Esophagus muscularis mucosa (tissue), 4 donors: ENCODE results near the gene QKI. TPM values are rescaled to one million over a fixed set of nuclear protein-coding genes. Genes with fewer than 3 reads are reported as not detected.

Experiments
- DNase-seq: peaks from one replicate; pipeline ENCODE4 v3.0.0-alpha.2; 2017; ENCODE audit errors: extremely low spot score
- H3K27ac ChIP-seq, 4 donors: fragments of 200-600 bp; sonication (generic); replicated peaks in 1 of 4; 1 replicate in 3 of 4; 2 replicates in 1 of 4; pipeline ENCODE4 v1.5.1; 2016 to 2019; ENCODE audit warnings: mild to moderate bottlenecking in 1 of 4
- H3K27me3 ChIP-seq, 4 donors: fragments of 200-600 bp; sonication (generic); one replicate each; pipeline versions ENCODE4 v1.5.1 to v1.6.0; 2016 to 2019
- H3K36me3 ChIP-seq, 4 donors: fragments of 200-600 bp; sonication (generic); one replicate each; pipeline ENCODE4 v1.5.1; 2016 to 2019
- H3K4me1 ChIP-seq, 4 donors: fragments of 200-600 bp; sonication (generic); one replicate each; pipeline ENCODE4 v1.5.1; 2016 to 2019
- H3K4me3 ChIP-seq, 4 donors: fragments of 200-600 bp; sonication (generic); 1 replicate in 2 of 4; 2 replicates in 2 of 4; pipeline ENCODE4 v1.5.1; 2016 to 2019; ENCODE audit warnings: mild to moderate bottlenecking in 4 of 4, moderate library complexity in 1 of 4
- H3K9me3 ChIP-seq, 4 donors: fragments of 200-600 bp; sonication (generic); 1 replicate in 3 of 4; 2 replicates in 1 of 4; pipeline ENCODE4 v1.5.1; 2016 to 2019
- CTCF ChIP-seq, 3 experiments: fragments of 200-600 bp in 2 of 3; fragments of 450-650 bp in 1 of 3; sonication (generic) in 2 of 3; IDR thresholded peaks; one replicate each; pipeline ENCODE4 v1.5.1; 2017 to 2019; ENCODE audit warnings: antibody characterized with exemption in 3 of 3, mild to moderate bottlenecking in 2 of 3, moderate library complexity in 1 of 3
- EP300 ChIP-seq: sonication (generic); formaldehyde crosslinking; IDR thresholded peaks from one replicate; pipeline ENCODE4 v1.6.1; 2017; ENCODE audit warnings: antibody characterized with exemption
- POLR2A ChIP-seq: fragments of 450-650 bp; IDR thresholded peaks from one replicate; pipeline ENCODE4 v1.6.1; 2017; ENCODE audit warnings: antibody characterized with exemption, moderate library complexity, mild to moderate bottlenecking, low read depth
- POLR2AphosphoS5 ChIP-seq, 2 donors: sonication (generic); formaldehyde crosslinking; IDR thresholded peaks; one replicate each; pipeline ENCODE4 v1.6.1; 2017; ENCODE audit warnings: antibody characterized with exemption in 2 of 2
- WGBS: methylation state at CpG from one replicate; pipeline ENCODE4 v1.1.5; 2018; 5-methylcytosine and 5-hydroxymethylcytosine counted together
- intact Hi-C: fragments of 100-400 bp; cut with DNase I; formaldehyde crosslinking; loops from one replicate; pipeline ENCODE4 v1.15.1; 2023
- total RNA-seq, 4 donors: library from RNA; depleted of rRNA; stranded (reverse); fragments of >200 nt; gene quantifications; one replicate each; pipeline versions ENCODE4 v1.1.0 to v1.2.1, GENCODE V29; 2016

The QKI gene
- total RNA-seq, 4 donors from 2014 or later: 176 to 290 (median 237) TPM

- H3K4me1 ChIP-seq: peaks cover 0 to 4% (median 0%) of the 10 kb centered on the region in 4 donors
- TF ChIP-seq POLR2AphosphoS5 (IDR thresholded peaks at IDR 0.05) (no peak), POLR2A (no peak), EP300 (no peak), CTCF (IDR thresholded peaks at IDR 0.05) (no peak)
- H3K36me3 ChIP-seq: no peaks in the 10 kb centered on the region
- no peak overlapping the region for H3K27ac ChIP-seq
- H3K9me3 ChIP-seq: no peaks in the 10 kb centered on the region
- no peaks in the 10 kb centered on the region for H3K27me3 ChIP-seq
- WGBS: 96% methylated on average over 3 of the region's 3 CpGs
- intact Hi-C loops: no loop called here
- no peak for DNase-seq
- H3K4me3 ChIP-seq: no peak overlapping the region
Measured at GRCh38 chr6:163613668-163614067, 199.2 kb downstream of the QKI start.

GRCh38 chr6:163616452-163616851, 201.9 kb downstream of the QKI start:
- intact Hi-C loops: no loop called here
- Histone ChIP-seq H3K27me3 (no peaks in the 10 kb centered on the region), H3K27ac (no peak overlapping the region), H3K36me3 (no peaks in the 10 kb centered on the region), H3K4me1 (peaks cover 0 to 4% (median 0%) of the 10 kb centered on the region in 4 donors), H3K9me3 (no peaks in the 10 kb centered on the region), H3K4me3 (no peak overlapping the region)
- 97% methylated on average over 4 of the region's 4 CpGs for WGBS
- no peak for DNase-seq
- TF ChIP-seq CTCF (IDR thresholded peaks at IDR 0.05) (no peak), POLR2A (no peak), POLR2AphosphoS5 (IDR thresholded peaks at IDR 0.05) (no peak), EP300 (no peak)

- Histone ChIP-seq H3K9me3 (no peaks in the 10 kb centered on the region), H3K27me3 (no peaks in the 10 kb centered on the region), H3K4me3 (no peak overlapping the region), H3K36me3 (no peaks in the 10 kb centered on the region), H3K27ac (no peak overlapping the region), H3K4me1 (no peaks in the 10 kb centered on the region)
- DNase-seq: no peak
- WGBS: 88% methylated on average over 6 of the region's 6 CpGs
- intact Hi-C loops: no loop called here
- TF ChIP-seq EP300: no peak
- no peak for TF ChIP-seq POLR2A
- TF ChIP-seq POLR2AphosphoS5 (IDR thresholded peaks at IDR 0.05): no peak
- TF ChIP-seq CTCF (IDR thresholded peaks at IDR 0.05): no peak
Measured at GRCh38 chr6:163617549-163617948, 203.0 kb downstream of the QKI start.

- Histone ChIP-seq H3K27me3 (no peaks in the 10 kb centered on the region), H3K27ac (no peak overlapping the region), H3K4me1 (no peaks in the 10 kb centered on the region), H3K36me3 (no peaks in the 10 kb centered on the region), H3K4me3 (no peak overlapping the region), H3K9me3 (no peaks in the 10 kb centered on the region)
- TF ChIP-seq CTCF (IDR thresholded peaks at IDR 0.05): no peak
- no peak for TF ChIP-seq EP300
- TF ChIP-seq POLR2AphosphoS5 (IDR thresholded peaks at IDR 0.05): no peak
- TF ChIP-seq POLR2A: no peak
- 99% methylated on average over 5 of the region's 5 CpGs for WGBS
- intact Hi-C loops: no loop called here
- no peak for DNase-seq
Measured at GRCh38 chr6:163620101-163620500, 205.6 kb downstream of the QKI start.

- TF ChIP-seq EP300 (no peak), POLR2A (no peak), CTCF (IDR thresholded peaks at IDR 0.05) (no peak), POLR2AphosphoS5 (IDR thresholded peaks at IDR 0.05) (no peak)
- no peaks in the 10 kb centered on the region for H3K4me1 ChIP-seq
- intact Hi-C loops: no loop called here
- no peak overlapping the region for H3K27ac ChIP-seq
- H3K36me3 ChIP-seq: no peaks in the 10 kb centered on the region
- WGBS: 82% methylated on average over 16 of the region's 16 CpGs
- H3K27me3 ChIP-seq: no peaks in the 10 kb centered on the region
- H3K9me3 ChIP-seq: no peaks in the 10 kb centered on the region
- no peak overlapping the region for H3K4me3 ChIP-seq
- no peak for DNase-seq
Measured at GRCh38 chr6:163620670-163621330, 206.3 kb downstream of the QKI start.
